Measurements from ENCODE around the gene FYN.

FYN gene

GRCh38 chr6:111884068-111884467 lies 10.8 kb upstream of the FYN start:
- no peak for DNase-seq (ENCODE audit: low read depth in 3 of 3, low spot score in 1 of 3)

- DNase-seq (ENCODE audit: low read depth in 3 of 3, low spot score in 1 of 3): no peak
Measured at GRCh38 chr6:111880181-111880888, 7.1 kb upstream of the FYN start.

DNA sequence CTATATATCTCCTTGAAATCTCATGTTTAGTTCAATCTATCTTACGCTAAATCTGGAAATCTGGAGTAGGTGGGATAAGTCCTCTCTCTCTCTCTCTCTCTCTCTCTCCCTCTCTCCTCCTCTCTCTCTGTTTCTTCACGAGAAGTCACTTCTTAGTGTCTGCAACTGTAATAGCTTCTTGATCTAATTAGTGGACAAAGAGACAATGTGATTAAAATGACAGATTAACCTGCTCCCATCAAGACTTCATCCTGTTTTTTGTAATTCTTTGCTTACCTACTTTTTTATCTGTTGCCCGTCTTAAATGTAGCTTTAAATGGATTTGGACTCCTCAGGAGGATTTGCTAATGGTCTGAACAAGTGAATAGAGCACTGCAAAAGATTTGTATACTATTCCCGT lies 2.5 kb upstream of the FYN start:
- no peak for DNase-seq (ENCODE audit: low read depth in 3 of 3, low spot score in 1 of 3)

- peak; percentile 23 to 36 (median 31) for DNase-seq (ENCODE audit: low read depth in 3 of 3, low spot score in 1 of 3)
Measured at GRCh38 chr6:111874025-111874415, 768 bp upstream of the FYN start.

GRCh38 chr6:111872401-111873177 lies 663 bp downstream of the FYN start:
- peak in 2 of 3 donors; percentile 46 to 51 for DNase-seq (ENCODE audit: low read depth in 3 of 3, low spot score in 1 of 3)

DNA sequence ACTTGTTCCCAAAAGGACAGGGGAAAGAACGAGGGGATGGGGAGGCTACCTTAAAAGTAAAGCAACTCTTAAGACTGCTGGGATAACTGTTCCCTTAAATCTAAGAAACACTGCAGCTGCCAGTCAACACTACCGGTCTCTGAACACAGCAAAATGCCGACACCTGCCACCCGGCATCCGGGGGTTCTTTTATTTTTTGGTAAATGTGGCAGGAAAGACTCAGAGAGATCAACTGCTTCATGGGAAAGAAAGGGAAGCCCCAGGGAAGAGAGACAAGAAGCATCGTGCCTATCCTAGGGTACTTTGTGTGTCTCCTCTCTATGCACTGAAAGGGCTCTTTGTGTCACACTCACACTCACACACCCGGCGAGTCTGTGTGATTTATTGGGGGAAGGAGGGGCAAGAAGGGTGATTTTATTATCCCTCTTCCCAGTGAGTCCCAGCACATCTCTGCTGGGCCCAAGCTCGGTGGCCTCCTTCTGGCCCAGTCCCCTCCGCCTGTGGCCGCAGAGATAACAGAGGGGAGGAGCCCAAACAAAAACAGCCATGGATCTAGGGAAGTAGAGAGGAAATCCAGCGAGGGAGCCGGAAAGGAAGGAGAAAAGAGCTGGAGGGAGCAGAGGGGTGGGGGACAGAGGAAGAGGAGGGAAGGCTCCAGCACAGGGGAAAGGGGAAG lies 1.4 kb downstream of the FYN start:
- no peak for DNase-seq (ENCODE audit: low read depth in 3 of 3, low spot score in 1 of 3)

DNA sequence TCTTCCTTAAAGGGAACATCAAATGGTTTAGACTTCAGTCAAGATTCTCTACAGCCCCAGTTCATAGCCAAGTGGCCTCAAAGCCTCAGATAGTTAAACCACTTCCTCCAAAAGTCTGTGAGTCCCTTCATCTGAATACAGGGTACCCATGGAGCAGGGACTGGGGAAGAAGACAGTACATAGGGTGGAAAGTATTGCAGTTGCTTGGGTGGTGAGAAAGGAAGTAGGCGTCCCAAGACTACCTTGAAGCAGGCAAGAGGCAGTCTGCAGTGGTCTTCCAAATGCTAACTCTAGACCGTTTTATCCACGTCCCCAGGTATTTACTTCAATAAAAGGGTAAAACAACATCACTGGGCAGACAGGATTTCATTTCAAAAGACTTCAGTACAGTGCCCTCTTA lies 2.0 kb downstream of the FYN start:
- DNase-seq (ENCODE audit: low read depth in 3 of 3, low spot score in 1 of 3): peak in 2 of 3 donors; percentile 21

- no peak for DNase-seq (ENCODE audit: low read depth in 3 of 3, low spot score in 1 of 3)
Measured at GRCh38 chr6:111870742-111871064, 2.5 kb downstream of the FYN start.

- DNase-seq (ENCODE audit: low read depth in 3 of 3, low spot score in 1 of 3): no peak
Measured at GRCh38 chr6:111870051-111870741, 3.1 kb downstream of the FYN start.

DNA sequence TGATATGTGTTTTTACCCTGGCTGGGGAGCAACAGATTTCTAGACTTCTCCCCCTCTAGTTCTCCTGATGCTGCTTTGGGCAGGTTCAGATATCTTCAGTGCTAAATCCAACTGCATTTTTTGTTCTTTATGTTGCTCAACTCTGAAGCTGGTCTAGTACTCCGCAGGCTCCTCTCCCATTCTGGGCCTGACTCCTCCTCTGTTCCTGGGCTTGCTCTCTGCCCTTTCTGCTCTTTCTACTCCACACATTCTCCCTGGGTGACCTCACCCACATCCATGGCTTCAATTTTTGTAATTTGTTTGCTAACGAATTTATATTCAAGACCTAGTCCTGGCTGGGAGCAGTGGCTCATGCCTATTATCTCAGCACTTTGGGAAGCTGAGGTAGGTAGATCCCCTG lies 6.4 kb downstream of the FYN start:
- DNase-seq (ENCODE audit: low read depth in 3 of 3, low spot score in 1 of 3): no peak

GRCh38 chr6:111865909-111866546 lies 7.2 kb downstream of the FYN start:
- DNase-seq (ENCODE audit: low read depth in 3 of 3, low spot score in 1 of 3): no peak

GRCh38 chr6:111865049-111865585 lies 8.1 kb downstream of the FYN start:
- DNase-seq (ENCODE audit: low read depth in 3 of 3, low spot score in 1 of 3): no peak

- no peak for DNase-seq (ENCODE audit: low read depth in 3 of 3, low spot score in 1 of 3)
Measured at GRCh38 chr6:111864138-111865048, 8.9 kb downstream of the FYN start.

GRCh38 chr6:111862741-111863140 lies 10.5 kb downstream of the FYN start:
- DNase-seq (ENCODE audit: low read depth in 3 of 3, low spot score in 1 of 3): no peak

GRCh38 chr6:111862314-111862713 lies 10.9 kb downstream of the FYN start:
- DNase-seq (ENCODE audit: low read depth in 3 of 3, low spot score in 1 of 3): no peak

- DNase-seq (ENCODE audit: low read depth in 3 of 3, low spot score in 1 of 3): no peak
Measured at GRCh38 chr6:111861431-111861885, 11.8 kb downstream of the FYN start.

DNA sequence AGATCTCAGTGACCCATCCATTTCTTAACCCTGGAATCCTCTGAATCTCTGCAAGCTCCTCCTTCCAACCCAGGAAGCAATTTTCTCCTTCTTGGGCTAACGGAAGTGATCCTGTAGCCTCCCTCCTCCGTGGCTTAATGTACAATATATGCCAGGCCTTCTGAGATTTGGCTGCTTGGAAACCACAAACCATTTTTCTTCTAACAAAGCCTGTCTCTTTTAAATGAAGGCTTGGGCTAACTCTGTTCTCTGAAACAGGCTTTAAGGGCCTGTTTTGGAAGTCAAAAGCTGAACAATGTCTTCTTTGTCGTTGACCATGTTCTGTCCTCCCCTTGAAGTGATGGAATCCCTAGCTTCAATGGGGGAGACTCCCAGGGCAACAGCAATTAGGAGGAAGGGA lies 14.9 kb downstream of the FYN start:
- no peak for DNase-seq (ENCODE audit: low read depth in 3 of 3, low spot score in 1 of 3)

- DNase-seq (ENCODE audit: low read depth in 3 of 3, low spot score in 1 of 3): no peak
Measured at GRCh38 chr6:111857674-111858337, 15.4 kb downstream of the FYN start.

GRCh38 chr6:111855753-111856152 lies 17.5 kb downstream of the FYN start:
- no peak for DNase-seq (ENCODE audit: low read depth in 3 of 3, low spot score in 1 of 3)

All from stimulated activated CD4-positive, alpha-beta T cell treated with anti-CD3 and anti-CD28 coated beads, TNF-alpha, amount 100 ng/mL, for 1 hour (primary cell).